GM12864 (cell line): ENCODE data around the gene TNNI2.

ENCODE experiments used
- DNase-seq: peaks from one replicate; pipeline ENCODE4 v3.0.0-alpha.2; 2011; ENCODE audit warnings: low read depth
- H3K4me3 ChIP-seq: 2 replicates; pipeline ENCODE4 v1.5.1; 2011; ENCODE audit warnings: mild to moderate bottlenecking, low read depth, low read length, control low read depth
- TF ChIP-seq, protein P1 (sequence below): IDR thresholded peaks from 2 replicates; pipeline ENCODE4 v1.5.1; 2011; ENCODE audit warnings: low read depth, mild to moderate bottlenecking, moderate library complexity, low read length, control low read depth, inconsistent platforms; ENCODE audit errors: missing control alignments

The TNNI2 gene

DNA sequence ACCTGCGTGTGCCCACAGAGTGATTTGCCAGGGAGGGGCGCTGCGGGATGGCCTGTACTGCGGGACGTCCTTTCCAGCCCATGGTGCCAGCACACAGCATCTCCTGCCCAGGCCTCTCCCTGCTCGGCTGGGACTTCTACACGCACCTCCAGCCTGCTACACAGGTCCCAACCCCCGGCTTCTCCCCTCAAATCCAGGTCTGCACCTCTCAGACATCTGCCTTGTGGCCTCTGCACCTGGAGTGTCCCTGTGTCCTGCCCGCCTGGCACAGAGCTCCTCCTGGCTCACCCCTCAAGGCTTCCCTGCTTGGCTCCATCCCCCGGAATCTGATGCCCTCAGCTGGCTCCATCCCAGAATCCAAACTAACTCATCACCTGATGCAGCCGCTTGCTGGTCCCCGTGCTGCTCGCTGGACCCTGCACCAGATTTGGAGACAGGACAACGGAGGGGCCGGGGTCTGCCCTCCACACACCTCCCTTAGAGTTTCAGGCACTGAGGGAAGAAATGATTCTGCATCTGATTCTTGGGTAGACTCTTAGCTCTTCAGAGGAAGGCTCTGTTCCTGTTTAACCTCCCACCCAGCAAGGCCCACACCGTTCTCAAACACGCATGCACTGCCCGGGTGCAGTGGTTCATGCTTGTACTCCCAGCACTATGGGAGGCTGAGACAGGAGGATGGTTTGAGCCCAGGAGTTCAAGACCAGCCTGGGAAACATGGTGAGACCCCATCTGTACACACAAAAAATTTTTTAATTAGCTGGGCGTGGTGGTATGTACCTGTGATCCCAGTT is 10.1 kb downstream of the TNNI2 start:
- TF ChIP-seq, protein P1, sequence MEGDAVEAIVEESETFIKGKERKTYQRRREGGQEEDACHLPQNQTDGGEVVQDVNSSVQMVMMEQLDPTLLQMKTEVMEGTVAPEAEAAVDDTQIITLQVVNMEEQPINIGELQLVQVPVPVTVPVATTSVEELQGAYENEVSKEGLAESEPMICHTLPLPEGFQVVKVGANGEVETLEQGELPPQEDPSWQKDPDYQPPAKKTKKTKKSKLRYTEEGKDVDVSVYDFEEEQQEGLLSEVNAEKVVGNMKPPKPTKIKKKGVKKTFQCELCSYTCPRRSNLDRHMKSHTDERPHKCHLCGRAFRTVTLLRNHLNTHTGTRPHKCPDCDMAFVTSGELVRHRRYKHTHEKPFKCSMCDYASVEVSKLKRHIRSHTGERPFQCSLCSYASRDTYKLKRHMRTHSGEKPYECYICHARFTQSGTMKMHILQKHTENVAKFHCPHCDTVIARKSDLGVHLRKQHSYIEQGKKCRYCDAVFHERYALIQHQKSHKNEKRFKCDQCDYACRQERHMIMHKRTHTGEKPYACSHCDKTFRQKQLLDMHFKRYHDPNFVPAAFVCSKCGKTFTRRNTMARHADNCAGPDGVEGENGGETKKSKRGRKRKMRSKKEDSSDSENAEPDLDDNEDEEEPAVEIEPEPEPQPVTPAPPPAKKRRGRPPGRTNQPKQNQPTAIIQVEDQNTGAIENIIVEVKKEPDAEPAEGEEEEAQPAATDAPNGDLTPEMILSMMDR = no peak
- DNase-seq = no peak
- no peak overlapping the region for H3K4me3 ChIP-seq

DNA sequence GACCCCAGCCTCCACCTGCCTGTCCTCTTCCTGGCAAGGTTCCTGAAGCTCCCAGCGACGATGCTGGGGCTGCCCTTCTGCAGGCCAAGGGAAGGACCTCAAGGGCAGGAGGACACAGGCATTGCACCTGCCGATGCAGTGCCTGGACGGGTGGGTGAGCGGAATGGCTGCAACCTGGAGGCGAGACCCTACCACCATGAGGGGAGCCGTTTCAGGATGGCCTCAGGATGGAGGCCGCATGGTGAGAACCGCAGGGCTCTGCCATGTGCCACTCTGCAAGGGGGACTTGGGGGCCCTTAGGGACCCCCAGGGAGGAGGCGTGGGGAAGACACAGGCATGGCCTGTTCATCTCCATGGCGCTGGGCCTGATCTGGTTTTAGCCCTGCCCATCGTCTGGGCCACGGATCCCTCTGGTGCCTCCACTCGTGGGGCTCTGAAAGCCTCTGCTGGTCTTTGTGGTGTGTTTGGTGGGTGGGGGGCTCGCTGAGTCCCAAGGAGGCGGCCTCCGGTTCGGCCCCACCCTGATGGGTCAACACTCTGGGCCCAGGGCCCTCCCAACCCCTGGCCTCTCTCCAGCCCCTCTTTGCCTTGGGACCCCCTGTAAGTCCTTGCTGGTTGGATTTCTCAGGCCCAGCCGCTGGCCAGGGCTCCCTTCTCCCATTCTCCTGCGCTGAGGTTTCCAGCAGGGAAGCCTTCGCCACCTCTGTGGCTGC is 12.8 kb downstream of the TNNI2 start:
- no peak for DNase-seq
- 0 out of 2 replicates have a peak overlapping the region, but pooled peaks have one; percentile 6 for H3K4me3 ChIP-seq
- TF ChIP-seq, protein P1 = no peak

DNA sequence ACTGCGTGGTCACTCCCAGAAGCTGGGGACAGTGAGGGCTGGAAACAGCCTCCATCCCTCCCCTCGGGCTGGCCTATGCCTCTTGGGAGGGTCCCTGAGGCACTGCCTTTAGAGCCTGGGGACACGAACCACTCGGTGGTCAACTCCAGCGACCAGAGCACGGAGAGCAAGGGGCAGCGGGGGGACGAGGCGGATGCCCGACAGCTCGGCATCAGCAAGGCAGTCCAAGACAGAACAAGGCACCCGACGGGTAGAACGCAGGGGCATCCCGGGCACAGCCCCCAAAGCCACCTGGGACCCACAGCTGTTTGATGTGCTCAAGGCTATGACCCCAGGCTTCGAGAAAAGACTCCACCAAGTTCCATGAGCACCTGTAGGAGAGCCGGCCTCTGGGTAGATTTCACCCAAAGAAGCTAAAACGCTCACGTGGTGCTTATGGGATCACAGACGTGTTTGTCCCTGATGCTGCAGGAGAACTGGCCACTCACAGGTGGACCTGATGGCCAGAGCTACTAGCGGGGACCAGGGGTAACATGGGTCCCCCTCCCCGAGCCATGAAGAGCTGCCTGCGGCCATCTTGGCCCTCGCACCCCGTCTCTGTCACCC is 13.6 kb downstream of the TNNI2 start:
- no peak for DNase-seq
- TF ChIP-seq, protein P1 = no peak
- H3K4me3 ChIP-seq = peak overlapping the region; percentile 82

DNA sequence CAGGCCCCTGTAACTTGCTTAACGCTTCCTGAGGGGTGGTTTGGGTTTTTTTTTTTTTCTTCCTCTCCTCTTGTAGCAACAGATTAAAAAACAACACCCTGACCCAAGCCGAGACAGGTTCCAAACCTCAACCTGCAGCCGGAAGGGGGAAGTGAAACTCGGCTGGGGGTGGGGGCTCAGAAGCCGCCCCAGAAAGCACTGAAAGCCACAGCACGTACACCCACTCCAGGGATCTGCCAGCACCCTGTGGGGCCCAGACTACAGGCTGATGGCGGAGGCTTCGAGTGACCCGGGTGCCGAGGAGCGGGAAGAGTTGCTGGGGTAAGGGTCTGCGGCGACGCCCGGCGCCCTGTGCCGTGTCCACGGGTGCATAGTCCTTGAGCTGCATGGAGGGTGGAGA is 14.1 kb downstream of the TNNI2 start, which contains the start of gene LSP1:
Gene LSP1, plus strand, starts transcription at position 208 of the 400 bp plus-strand sequence. Its CDS starts 61 bp downstream, at position 269.
- TF ChIP-seq, protein P1 = no peak
- H3K4me3 ChIP-seq = peak within 1 kb of the TSS; percentile 82
- peak; percentile 96 for DNase-seq

DNA sequence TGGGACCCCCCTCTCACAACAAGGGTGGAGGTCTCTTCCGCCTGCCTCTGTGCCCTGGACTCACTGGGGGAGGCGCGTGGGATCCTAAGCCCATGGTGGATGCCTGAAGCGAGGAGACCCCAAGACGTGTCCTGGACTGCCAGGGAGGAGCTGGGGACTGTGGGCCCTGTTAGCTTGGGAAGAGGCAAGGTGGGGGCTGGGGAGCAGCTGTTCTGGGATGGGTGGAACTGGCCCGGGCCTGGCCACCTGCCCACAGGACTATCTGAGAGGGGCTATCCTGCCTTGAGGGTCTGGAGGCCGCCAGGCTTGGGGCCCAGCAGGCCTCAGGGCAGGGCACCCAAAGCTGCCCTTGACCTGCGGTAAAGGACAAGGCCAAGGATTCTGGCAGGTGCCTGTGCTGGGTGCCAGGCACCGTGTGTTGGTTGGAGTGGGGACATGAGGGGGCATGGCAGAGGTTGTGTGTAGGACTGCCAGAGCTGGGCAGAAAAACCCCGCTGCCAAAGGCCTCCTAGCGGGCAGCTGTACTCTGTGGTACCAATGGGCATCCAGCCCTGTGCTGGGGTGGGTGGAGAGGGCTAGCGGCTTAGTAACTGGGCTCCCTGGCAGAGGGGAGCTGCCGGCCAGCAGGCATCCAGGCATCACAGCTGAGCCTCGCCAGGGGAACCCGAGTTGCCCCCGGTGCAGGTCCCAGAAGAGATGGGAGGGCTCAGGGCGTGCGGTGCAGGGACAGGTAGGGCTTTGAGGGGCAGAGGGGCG is 14.8 kb downstream of the TNNI2 start:
- DNase-seq = no peak

More for the DNA sequence above, 14.8 kb downstream of the TNNI2 start:
- peak overlapping the region; percentile 82 for H3K4me3 ChIP-seq
- TF ChIP-seq, protein P1 = peak; percentile 24
